Fibroblast of lung (primary cell): Measurements from ENCODE around the gene LITAF.

ENCODE experiments used
- CTCF ChIP-seq, 2 donors: IDR thresholded peaks in 1 of 2; conservative IDR thresholded peaks in 1 of 2; 1 replicate in 1 of 2; 2 replicates in 1 of 2; pipeline ENCODE4 v1.5.1; 2011 to 2012; ENCODE audit warnings: low read length in 2 of 2, control low read depth in 1 of 2, inconsistent platforms in 1 of 2, low read depth in 1 of 2, mild to moderate bottlenecking in 1 of 2
- EZH2 ChIP-seq: IDR thresholded peaks from 2 replicates; pipeline ENCODE4 v1.5.1; 2012; ENCODE audit warnings: low read length, control low read depth, mild to moderate bottlenecking; ENCODE audit errors: missing control alignments

- TF ChIP-seq CTCF (conservative IDR thresholded peaks at IDR 0.05 in 1 of 2, IDR thresholded peaks at IDR 0.05 in 1 of 2; ENCODE audit: low read depth in 1 of 2, low read length in 2 of 2) = no peak
- no peak for TF ChIP-seq EZH2
Measured at GRCh38 chr16:11571549-11571948, 15.2 kb downstream of the LITAF start.
